LNCaP clone FGC (cell line): ENCODE results near the gene GATA1.

Experiments
- DNase-seq: peaks from one replicate; pipeline ENCODE4 v3.0.0-alpha.2; 2011; ENCODE audit warnings: low read depth
- H3K4me3 ChIP-seq: 2 replicates; pipeline ENCODE4 v1.5.1; 2011; ENCODE audit warnings: mild to moderate bottlenecking, low read depth, low read length, control low read depth
- TF ChIP-seq, protein P1 (sequence below): IDR thresholded peaks from 2 replicates; pipeline ENCODE4 v1.5.1; 2012; ENCODE audit warnings: mild to moderate bottlenecking; ENCODE audit not compliant: control insufficient read depth, insufficient read depth; ENCODE audit errors: extremely low read depth

GATA1 gene

DNA sequence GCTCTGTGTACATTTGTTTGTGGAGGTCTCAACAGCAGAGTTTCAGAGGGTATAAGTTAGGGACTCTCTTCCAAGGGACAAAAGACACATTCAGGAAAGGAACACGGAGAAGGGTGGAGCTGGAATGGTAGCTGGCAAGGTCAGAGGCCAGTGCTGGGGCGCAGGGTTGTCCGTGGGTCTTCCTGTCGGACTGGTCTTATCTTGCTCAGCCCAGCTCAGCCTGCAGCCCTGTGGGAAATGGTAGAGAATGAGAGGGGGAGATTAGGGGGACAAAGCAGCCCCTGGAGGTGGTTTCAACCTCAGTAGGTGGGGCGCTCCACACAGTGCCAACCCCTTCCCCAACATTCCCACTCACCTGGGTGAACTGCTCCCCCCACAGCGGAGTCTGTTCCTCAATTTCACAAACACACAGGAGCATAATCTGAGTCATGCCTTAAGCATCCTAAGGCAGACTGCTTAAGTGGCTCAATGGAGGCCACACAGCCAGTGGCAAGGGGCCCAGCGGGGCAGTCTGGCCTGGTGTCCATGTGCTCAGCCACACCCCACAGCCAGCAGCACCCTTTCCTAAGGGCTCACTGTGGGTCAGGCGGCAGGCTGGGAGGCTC lies 8.6 kb downstream of the GATA1 start:
- TF ChIP-seq, protein P1, sequence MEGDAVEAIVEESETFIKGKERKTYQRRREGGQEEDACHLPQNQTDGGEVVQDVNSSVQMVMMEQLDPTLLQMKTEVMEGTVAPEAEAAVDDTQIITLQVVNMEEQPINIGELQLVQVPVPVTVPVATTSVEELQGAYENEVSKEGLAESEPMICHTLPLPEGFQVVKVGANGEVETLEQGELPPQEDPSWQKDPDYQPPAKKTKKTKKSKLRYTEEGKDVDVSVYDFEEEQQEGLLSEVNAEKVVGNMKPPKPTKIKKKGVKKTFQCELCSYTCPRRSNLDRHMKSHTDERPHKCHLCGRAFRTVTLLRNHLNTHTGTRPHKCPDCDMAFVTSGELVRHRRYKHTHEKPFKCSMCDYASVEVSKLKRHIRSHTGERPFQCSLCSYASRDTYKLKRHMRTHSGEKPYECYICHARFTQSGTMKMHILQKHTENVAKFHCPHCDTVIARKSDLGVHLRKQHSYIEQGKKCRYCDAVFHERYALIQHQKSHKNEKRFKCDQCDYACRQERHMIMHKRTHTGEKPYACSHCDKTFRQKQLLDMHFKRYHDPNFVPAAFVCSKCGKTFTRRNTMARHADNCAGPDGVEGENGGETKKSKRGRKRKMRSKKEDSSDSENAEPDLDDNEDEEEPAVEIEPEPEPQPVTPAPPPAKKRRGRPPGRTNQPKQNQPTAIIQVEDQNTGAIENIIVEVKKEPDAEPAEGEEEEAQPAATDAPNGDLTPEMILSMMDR, result no peak
- DNase-seq, result no peak
- no peak overlapping the region for H3K4me3 ChIP-seq

DNA sequence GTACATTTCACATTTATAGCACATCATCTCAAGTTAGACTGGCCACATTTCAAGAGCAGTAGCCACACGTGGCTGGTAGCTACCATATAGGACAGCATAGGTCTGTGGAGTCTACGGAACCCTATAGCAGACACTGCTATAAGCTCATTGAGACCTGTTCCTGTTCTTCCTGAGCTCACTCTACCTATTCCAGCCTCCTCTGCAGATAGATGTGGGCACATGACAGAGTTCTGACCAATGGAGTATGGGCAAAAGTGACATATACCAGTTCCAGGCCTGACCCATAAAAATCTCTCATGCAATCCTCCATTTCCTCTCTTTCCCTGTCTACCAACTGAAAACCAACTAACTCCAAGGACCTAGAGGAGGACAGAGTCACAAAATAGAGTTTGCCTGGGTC lies 11.9 kb downstream of the GATA1 start:
- H3K4me3 ChIP-seq, result no peak overlapping the region
- DNase-seq, result no peak
- TF ChIP-seq, protein P1, result no peak

DNA sequence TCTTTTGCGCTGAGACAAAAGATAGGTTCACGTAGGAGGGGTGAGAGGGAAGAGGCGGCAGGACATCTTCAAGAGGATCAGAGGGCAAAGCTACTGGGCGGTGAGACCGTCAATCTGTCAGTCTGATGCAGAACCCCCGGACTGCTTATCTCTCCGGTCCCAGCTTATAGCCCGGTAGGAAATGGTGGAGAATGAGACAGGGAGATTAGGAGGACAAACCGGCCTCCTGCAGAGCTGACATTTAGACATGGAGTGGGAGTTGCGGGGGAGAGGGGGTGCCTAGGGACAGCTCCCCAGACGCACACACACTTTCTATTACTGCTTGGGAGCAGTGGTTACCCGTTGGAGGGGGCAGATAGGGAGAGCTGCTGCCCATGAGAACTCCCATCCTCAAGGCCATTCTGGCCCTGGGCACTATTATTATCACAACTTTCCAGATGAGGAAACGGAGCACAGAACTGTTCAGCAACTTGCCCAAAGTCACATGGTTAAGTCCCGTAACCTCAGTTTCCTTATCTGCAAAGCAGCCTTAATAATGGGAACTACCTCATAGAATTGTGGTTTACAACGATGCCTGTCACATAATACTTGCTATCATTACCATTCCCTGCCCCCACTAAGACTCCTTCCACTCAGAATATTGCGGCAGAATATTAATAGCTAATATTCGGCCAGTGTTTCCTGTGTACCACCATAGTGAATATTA lies 14.3 kb downstream of the GATA1 start:
- DNase-seq, result no peak
- TF ChIP-seq, protein P1, result no peak
- H3K4me3 ChIP-seq, result peak overlapping the region; percentile 68

DNA sequence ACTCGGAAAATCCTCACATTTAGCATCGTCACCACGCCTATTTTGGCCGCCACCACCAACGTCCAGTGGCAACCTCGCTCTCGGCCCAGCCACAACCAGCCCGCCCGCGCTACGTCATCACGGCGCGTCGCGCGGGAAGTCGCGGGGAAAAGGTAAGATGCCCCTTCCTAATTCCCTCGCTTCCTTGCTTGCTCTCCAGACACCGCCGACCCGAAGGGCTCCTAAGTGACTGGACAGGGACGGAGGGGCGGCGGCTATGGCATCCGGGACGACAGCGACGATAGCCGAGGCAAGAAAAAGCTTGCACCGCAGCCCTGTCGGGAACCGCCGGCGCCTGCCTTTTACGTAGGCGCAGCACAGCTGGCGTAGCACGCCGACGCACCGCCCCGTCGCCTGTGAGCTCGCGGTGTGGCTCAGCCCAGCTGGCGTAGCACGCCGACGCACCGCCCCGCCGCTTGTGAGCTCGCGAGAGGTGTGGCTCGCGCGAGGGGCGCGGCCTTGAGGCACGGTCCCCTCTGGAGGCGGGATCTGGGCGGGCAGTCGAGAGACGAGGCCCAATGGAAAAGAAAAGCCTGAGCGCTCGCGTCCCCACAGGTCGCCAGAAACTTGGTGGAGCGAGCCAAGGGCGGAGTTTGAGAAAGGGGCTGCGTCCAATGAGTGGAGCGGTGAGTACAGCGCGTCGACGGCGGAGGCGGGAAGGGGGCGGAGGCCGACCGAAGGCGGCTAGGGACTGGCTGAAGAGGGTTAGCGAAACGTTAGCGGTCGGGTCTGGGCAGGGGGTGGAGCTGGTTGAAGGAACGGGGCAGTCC lies 15.1 kb downstream of the GATA1 start, which contains the start of gene HDAC6:
HDAC6 (plus strand) TSS at position 788 of the 809 bp plus-strand sequence. CDS start 626 bp downstream, outside the sequence.
- peak within 1 kb of the TSS; percentile 69 for H3K4me3 ChIP-seq
- TF ChIP-seq, protein P1, result no peak
- peak; percentile 97 for DNase-seq

DNA sequence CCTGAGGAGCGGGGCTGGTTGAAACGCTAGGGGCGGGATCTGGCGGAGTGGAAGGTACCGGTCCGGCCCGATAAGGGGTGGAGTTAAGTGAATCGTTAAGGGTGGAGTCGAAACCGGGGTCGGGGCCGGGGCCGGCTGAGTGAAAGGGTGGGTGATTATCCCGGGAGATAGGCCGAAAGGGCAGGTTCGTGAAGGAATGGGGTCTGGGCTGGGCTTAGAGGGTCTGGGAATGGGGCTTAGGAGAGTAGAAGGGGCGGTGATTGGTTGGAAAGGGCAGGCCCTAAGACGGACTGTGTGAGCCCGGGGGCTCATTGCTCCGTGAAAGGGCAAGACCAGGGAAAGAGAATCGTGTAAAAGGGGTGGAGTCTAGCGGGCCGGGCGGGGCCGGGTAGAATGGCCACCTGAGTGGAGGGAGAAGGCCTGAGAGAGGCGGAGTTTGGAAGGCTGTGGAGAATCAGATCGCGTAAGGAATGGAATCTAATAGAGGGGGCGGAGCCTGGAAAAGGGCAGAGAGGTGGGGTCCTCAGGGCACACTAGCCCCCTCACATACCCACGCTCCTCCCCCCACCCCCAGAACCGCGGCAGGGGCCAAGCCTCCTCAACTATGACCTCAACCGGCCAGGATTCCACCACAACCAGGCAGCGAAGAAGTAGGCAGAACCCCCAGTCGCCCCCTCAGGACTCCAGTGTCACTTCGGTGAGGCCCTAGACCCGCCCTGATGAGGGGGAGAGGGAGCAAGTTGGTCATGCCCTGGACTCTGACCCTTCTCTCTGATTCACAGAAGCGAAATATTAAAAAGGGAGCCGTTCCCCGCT lies 15.9 kb downstream of the GATA1 start:
- TF ChIP-seq, protein P1, result no peak
- H3K4me3 ChIP-seq, result peak overlapping the region; percentile 69
- peak; percentile 65 for DNase-seq

DNA sequence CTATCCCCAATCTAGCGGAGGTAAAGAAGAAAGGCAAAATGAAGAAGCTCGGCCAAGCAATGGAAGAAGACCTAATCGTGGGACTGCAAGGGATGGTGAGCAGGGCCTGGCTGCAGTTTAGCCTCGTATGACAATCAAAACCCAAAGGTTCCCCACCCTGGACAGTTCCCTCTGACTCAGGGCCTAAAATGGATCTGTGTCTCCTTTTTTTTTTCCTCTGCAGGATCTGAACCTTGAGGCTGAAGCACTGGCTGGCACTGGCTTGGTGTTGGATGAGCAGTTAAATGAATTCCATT lies 16.5 kb downstream of the GATA1 start:
- TF ChIP-seq, protein P1, result no peak
- H3K4me3 ChIP-seq, result peak overlapping the region; percentile 69
- no peak for DNase-seq
